GDM1 (cell line): ENCODE measurements around the gene SNAP29.
"Not testable (repeated sequence)": the region's sequence is repeated elsewhere in the genome, so short reads cannot be mapped to it uniquely, and the experiment has no call there.

Experiments
- DNase-seq: peaks from one replicate; lab custom pipeline; 2025; lab: John Stamatoyannopoulos, UW

Gene SNAP29

GRCh38 chr22:20836987-20837823 lies 21.6 kb upstream of the SNAP29 start:
- no peak for DNase-seq

GRCh38 chr22:20839354-20839753 lies 19.5 kb upstream of the SNAP29 start:
- DNase-seq: not testable (repeated sequence)

- DNase-seq: no peak
Observed at GRCh38 chr22:20839837-20840645, 18.8 kb upstream of the SNAP29 start.

- DNase-seq: no peak
Observed at GRCh38 chr22:20840646-20841371, 18.0 kb upstream of the SNAP29 start.

- no peak for DNase-seq
Observed at GRCh38 chr22:20843501-20843900, 15.3 kb upstream of the SNAP29 start.

GRCh38 chr22:20844055-20845037 lies 14.5 kb upstream of the SNAP29 start:
- DNase-seq: no peak

GRCh38 chr22:20847318-20847822 lies 11.4 kb upstream of the SNAP29 start:
- DNase-seq: no peak

GRCh38 chr22:20852076-20852475 lies 6.7 kb upstream of the SNAP29 start:
- DNase-seq: no peak

GRCh38 chr22:20852503-20852902 lies 6.3 kb upstream of the SNAP29 start:
- DNase-seq: no peak

- DNase-seq: no peak
Observed at GRCh38 chr22:20853236-20853660, 5.6 kb upstream of the SNAP29 start.

- DNase-seq: no peak
Observed at GRCh38 chr22:20857247-20857643, 1.6 kb upstream of the SNAP29 start.

- peak; percentile 87 for DNase-seq
Observed at GRCh38 chr22:20857838-20858614, 781 bp upstream of the SNAP29 start.

- no peak for DNase-seq
Observed at GRCh38 chr22:20859615-20860014, 808 bp downstream of the SNAP29 start.

- no peak for DNase-seq
Observed at GRCh38 chr22:20862540-20862939, 3.7 kb downstream of the SNAP29 start.

GRCh38 chr22:20863366-20863765 lies 4.6 kb downstream of the SNAP29 start:
- peak; percentile 25 for DNase-seq

GRCh38 chr22:20864186-20864908 lies 5.5 kb downstream of the SNAP29 start:
- no peak for DNase-seq

GRCh38 chr22:20865331-20865730 lies 6.5 kb downstream of the SNAP29 start:
- DNase-seq: no peak

GRCh38 chr22:20865875-20866445 lies 7.2 kb downstream of the SNAP29 start:
- DNase-seq: no peak

GRCh38 chr22:20866736-20867135 lies 7.9 kb downstream of the SNAP29 start:
- no peak for DNase-seq
